ENCODE measurements around the gene TRIM41.
"Not testable (repeated sequence)": the region's sequence is repeated elsewhere in the genome, so short reads cannot be mapped to it uniquely, and the experiment has no call there.

Gene TRIM41

DNA sequence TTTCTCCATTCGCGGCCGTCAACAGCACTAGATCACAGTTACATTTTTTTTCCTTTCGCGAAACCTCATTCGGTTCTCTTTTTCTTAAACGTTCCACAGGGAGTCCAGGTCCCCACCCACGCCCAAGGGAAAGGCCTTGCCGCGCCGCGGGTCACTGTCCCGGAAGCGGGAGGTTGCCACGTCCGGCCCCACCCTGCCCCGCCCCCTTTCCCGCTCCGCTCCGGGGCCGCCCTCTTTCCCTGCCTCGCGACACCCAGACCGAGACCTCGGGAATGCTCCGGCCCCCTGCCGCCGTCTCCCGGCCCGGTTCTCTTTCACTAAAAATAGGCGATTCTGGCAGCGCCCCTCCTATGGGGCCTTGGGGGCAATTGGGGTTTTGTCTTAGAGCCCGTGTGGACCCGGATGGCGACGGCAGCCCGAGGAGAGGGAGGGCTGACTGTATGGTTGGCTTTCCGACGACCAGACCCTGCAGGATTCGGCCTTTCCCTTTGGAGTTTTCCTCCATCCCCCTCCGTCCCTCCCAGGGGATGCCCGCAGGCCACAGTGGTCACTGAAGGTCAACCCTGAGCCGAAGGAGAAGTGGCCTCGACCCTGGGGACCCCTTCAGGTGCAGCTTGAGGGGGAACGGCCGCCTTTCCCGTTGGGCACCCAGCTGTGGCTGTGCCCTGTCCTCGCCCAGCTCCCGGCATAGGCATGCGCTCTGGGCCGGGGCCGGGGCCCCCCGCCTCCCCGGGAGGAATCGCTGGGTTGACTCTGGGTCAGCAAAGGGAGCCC is 23.4 kb downstream of the TRIM41 start:
- DNase-seq (ENCODE audit: low read depth in 3 of 3, low spot score in 1 of 3), result peak in 2 of 3 donors; percentile 40 to 59

DNA sequence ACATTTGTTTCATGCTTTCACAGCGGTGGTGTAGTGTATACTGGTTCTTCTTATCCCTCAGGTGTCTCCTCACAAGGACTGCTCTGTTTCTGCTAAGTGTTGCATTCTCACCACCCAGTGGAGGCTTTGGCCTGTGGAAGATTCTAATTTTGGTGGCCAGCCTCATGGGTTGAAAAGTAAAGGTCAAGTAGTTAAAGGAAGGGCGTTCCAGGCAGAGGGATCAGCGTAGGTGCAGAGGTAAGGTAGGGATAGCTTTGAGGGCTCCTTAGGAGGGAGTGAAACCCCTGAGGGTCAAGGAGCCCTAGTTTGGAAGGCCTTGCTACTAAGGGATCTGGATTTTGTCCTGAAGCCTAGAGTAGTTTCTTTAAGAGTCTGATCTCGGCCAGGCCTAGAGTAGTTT is 25.2 kb downstream of the TRIM41 start:
- DNase-seq (ENCODE audit: low read depth in 3 of 3, low spot score in 1 of 3), result no peak

DNA sequence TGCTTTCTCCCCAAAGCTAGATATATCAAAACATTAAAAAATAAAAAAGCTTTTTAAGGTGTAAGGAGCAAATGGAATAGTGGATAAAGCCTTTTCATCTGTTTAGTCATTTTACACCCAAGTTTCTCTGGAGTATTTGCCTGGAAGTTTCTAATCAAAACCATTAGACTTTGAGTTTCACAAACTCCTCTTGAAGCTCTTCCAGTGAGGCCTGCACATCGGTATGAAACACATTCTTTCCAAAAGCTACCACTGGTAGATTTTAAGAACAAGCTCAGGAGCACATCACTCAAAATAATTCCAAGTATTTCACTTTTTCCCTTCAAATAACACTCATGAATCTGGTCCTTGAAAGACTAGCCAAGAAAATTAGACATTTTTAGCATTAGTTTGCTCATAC is 32.2 kb downstream of the TRIM41 start:
- no peak for DNase-seq (ENCODE audit: low read depth in 3 of 3, low spot score in 1 of 3)

DNA sequence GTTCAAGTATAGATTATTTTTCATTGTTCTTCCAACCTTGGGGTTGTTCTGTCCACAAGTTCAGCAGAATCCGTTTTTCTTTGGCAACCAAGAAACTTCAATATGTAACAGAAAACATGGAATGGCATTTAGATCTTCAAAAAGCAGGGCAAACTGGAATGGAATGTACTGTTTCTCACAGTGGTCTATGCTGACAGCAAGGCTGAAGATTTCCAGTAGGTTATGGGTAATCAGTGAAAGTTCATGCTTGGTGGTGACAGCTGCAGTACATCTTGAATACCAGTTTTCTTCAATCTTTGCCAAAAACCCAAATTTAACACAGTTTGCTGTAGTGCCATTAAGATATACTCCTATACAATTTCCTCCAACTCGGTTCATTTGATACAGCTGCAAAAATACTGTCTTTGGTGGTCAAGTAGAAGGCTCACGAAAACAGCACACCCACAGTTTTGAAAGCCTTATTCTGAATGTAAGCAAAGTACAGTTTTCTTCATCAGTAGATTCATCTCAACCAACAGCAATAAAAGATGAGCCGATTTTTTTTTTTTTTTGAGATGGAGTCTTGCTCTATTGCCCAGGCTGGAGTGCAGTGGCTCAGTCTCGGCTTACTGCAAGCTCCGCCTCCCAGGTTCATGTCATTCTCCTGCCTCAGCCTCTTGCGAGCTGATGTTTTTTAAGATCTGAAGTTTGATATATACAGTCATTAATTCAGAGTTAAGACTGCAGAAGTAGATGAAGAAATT is 32.9 kb downstream of the TRIM41 start:
- no peak for DNase-seq (ENCODE audit: low read depth in 3 of 3, low spot score in 1 of 3)

DNA sequence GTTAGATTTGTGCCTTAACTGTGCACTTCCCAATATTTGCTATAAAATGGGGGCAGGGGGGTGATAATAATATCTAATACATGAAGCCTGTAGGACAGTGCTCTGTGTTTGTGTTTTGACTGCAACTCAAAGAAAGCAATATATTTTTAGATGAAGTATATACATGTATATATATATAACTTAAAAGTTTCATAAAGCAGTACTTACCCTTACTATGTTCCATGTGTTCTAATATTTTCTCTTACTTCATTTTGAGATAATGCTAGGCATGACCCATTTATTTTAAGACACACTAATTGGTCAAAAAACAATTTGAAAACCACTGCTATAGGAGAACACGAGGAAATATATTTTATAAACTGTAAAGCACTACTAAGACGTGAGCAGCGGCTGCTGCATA is 35.5 kb downstream of the TRIM41 start:
- no peak for DNase-seq (ENCODE audit: low read depth in 3 of 3, low spot score in 1 of 3)

DNA sequence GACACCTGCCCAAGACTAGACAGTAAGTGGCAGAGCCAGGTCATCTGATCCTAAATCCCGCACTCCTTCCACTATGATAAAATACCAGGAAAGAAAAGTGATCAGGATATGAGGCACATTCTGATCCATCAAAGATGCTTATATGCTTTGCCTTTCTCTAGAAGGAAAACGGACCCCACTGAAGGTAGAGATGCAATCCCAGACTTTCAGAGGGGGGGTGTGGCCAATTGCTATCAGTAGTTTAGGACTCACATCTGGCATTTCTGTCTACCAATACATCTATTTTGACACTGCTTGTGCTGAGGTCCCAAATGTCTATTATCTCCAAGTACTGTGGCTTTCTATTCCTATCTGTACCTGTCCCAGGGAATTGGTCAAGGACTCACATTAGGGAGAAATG is 36.2 kb downstream of the TRIM41 start:
- no peak for DNase-seq (ENCODE audit: low read depth in 3 of 3, low spot score in 1 of 3)

DNA sequence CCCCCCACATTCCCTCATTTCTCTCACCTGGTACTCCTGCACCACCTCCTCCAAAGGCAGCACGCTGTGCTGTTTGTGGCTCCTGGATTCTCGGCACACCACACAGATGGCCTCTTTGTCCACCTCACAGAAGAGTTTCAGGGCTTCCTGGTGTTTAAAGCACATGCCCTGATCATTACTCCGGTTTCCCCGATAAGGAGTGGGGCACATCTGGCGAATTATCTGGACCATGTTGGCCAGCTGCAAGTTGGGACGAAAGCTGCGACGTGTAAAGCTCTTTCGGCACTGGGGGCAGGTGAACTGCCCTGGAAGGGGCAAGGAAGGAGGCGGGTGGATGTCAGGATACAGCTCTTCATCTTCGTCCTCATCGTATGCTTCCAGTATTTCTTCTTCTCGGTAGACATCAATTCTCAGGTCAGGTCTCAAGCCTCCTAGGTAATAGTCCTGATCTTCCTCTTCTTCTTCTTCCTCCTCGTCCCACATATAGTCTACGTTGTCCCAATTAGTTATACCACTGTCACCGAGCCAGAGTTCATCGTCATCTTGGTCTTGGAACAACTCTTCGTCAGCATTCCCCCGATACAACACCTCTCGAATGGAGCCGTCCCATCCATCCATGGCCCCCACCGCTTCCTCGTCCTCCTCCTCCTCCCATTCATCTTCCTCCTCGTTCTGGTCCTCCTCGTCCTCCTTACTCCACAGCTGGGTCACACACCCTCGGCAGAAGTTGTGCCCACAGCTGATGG is 37.1 kb downstream of the TRIM41 start:
- no peak for DNase-seq (ENCODE audit: low read depth in 3 of 3, low spot score in 1 of 3)

DNA sequence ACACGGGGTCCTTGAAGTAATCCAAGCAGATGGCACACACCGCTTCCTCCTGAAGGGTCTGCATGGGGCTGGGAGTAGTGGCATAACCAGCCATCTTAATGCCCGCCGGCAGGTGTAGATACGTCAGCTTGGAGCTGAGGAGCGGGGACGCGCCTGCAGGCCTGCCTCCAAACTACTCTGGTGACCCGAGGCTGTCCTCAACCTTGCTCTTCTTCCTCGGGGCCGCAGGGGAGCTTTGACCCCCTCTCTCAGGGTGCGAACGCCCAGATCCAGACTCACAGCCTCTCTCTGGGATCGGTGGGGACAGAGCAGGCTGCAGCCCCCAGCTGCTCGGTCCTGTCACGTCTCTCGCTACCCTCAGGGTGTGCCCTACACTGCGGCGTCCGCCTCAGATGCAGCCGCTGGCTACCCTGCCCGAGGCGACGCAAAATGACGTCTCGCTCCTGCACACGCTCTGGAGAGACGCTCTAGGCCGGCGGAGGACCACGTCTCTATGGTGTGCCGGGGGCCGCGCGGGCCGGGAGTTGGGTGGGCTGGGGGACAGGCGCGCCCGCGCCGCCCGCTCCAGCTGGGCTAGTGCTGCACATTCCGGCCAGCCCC is 37.7 kb downstream of the TRIM41 start, which contains the start of gene TRIM52:
Gene TRIM52, minus strand, starts transcription at position 424 of the 600 bp plus-strand sequence. Its CDS starts 330 bp downstream, at position 94.
- DNase-seq (ENCODE audit: low read depth in 3 of 3, low spot score in 1 of 3), result peak; percentile 78 to 85 (median 81)

DNA sequence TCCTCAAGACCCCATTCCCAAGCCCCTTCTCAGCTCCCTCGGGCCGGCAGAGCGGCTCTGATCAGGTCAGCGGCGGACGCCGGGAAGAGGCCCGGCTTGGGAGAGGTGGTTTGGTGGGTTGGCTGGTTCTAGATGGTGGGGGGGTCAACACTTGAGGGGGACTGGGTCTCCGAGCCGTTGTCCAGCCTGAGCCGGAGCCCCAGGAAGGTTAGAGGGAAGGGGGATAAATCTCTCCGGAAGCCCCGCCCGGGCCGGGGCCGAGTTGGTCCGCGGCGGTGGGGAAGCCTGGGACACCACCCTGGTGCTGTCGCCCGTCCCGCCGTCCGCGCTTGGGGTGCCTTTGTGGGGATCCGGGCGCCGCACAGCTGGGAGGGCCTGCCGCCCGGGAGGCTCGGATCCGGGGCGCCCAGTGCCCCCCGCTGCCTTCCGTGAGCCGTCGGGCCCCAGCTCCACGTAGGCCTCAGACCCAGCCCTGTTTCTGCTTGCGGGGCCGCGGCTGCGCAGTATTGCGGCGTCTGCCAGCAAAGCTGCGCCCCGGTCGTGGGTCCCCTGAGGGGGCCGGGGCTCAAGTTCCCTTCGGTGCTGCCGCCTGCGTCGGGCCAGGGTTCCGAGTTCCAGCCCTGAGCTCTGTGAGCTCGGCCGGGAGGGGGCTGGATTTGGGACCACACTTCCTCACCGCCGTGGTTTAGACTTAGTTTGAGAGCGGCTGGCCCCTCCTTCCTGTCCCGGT is 38.4 kb downstream of the TRIM41 start:
- DNase-seq (ENCODE audit: low read depth in 3 of 3, low spot score in 1 of 3), result peak in 2 of 3 donors; percentile 48 to 56

DNA sequence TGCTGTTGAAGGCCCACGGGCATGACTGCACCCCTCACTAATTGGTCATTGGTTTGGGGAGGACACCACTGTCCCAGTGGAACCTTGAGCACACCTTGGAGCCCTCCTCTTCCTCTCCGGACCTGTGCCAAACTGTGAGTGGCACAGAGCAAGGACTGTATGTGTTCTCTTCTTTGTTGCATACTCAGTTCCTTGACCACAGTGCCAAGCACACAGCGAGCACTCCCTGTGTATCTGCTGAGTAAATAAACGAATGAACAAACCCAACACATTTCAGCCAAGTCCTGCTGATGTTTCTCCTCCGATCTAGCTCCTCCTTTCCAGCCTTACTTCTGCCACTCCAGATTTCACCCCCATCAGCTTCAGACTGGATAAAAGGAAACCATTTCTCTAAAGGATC is 40.6 kb downstream of the TRIM41 start:
- DNase-seq (ENCODE audit: low read depth in 3 of 3, low spot score in 1 of 3), result no peak

DNA sequence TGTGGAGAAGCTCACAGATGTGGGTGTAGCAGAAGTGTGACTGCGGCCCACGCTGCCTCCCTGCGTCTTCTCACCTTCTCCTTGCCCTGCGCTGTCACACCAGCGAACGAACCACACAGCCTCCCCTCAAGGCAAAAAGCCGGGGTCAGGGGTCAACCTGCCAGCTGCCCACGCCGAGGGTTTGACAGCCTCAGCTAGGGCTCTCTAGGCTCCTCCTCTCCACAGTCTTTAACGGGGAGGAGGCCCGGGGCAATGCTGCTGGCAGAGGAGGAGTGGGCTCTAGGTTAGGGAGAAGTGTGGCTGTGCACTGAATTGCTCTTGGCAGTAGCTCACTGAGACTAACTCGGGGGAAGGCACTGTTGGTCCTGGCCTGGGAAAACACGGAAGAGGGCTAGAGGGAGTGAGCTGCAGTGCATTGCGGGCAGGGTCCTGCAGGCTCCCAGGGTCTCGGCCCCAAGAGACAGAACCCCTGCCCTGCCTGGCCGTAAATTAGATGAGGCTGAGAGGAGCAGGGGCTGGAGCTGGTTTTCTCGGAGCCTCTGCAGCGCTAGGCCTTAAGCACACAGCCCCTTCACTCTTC is 42.1 kb downstream of the TRIM41 start:
- no peak for DNase-seq (ENCODE audit: low read depth in 3 of 3, low spot score in 1 of 3)

DNA sequence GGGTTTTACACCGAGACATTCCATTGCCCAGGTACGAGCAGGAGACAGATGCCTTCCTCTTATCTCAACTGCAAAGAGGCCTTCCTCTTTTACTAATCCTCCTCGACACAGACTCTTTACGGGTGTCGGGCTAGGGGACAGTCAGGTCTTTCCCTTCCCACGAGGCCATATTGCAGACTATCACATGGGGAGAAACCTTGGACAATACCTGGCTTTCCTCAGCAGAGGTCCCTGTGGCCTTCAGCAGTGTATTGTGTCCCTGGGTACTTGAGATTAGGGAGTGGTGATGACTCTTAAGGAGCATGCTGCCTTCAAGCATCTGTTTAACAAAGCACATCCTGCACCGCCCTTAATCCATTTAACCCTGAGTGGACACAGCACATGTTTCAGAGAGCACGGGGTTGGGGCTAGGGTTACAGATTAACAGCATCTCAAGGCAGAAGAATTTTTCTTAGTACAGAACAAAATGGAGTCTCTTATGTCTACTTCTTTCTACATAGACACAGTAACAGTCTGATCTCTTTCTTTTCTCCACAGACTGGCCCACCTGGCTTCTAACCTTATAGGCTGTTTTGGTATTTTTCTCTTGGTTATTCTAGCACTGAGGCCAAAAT is 44.3 kb downstream of the TRIM41 start:
- DNase-seq (ENCODE audit: low read depth in 3 of 3, low spot score in 1 of 3), result not testable (repeated sequence)

DNA sequence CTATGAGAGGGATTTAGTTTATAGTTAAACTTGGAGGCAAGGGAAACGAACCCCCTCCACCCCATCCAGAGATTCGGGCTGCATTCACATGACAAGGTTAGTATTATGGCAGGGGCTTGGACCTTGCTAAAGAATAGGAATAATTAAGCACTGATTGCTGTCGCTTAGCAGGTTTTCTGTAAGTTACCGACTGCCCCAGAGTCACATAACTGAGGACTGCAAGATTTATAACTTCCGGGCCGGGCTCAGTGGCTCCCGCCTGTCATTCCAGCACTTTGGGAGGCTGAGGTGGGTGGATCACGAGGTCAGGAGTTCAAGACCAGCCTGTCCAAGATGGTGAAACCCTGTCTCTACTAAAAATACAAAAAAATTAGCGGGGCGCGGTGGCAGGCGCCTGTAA is 44.8 kb downstream of the TRIM41 start:
- not testable (repeated sequence) for DNase-seq (ENCODE audit: low read depth in 3 of 3, low spot score in 1 of 3)

DNA sequence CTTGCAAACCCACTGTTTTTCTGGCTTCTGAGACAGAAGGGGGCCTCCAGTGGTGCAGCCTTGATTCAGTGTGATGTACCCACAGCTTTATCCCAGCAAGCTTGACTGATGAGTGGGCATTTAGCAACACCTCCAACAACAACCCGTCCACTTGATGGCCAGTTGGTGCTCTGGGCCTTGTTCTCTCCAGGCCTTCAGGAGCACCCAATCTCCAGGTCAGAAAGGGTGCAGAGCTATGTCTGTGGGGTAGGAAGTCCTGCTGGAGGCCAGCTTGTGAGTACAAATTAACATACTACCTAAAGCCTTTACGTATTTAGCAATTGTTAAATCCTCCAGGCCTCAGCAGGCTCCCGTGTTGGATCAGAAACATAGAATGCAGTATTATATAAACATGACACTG is 48.0 kb downstream of the TRIM41 start:
- no peak for DNase-seq (ENCODE audit: low read depth in 3 of 3, low spot score in 1 of 3)

DNA sequence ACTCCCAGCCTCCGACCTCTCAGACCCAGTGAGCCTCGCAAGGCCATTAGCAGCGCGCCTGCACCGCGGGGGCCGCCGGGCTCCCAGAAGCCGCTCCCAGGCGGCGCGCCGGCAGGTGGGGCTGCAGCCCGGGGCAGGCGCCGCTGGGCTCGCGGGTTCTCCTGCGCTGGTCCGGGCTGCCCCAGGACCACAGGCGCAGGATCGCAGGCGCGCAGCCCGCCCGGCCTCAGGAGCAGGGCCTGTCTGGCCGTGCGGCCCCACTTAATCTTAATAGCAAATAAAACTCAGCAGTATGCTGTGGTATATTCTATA is 50.3 kb downstream of the TRIM41 start:
- not testable (repeated sequence) for DNase-seq (ENCODE audit: low read depth in 3 of 3, low spot score in 1 of 3)

DNA sequence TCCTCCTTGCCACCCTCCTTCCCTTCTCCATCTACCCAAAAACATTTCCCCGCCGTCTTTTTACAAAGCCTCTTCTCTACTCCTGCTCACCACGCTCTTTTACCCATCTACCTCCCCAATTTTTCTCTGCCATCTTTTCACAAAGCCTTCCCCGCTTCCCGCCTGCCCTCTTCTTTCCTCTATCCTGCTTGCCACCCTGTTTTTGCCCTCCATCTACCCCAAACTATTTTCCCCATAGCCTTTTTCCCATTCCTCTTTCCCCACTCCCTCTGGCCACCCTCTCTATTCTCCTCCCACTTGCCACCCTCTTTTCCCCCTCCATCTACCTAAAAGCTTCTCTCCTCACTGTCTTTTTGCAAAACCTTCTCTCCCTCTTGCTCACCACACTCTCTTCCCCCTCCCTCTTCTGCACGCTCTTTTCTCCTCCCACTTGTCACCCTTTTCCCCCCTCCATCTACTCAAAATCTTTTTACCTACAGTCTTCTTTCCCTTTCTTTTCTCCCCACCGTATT is 57.2 kb downstream of the TRIM41 start:
- no peak for DNase-seq (ENCODE audit: low read depth in 3 of 3, low spot score in 1 of 3)

DNA sequence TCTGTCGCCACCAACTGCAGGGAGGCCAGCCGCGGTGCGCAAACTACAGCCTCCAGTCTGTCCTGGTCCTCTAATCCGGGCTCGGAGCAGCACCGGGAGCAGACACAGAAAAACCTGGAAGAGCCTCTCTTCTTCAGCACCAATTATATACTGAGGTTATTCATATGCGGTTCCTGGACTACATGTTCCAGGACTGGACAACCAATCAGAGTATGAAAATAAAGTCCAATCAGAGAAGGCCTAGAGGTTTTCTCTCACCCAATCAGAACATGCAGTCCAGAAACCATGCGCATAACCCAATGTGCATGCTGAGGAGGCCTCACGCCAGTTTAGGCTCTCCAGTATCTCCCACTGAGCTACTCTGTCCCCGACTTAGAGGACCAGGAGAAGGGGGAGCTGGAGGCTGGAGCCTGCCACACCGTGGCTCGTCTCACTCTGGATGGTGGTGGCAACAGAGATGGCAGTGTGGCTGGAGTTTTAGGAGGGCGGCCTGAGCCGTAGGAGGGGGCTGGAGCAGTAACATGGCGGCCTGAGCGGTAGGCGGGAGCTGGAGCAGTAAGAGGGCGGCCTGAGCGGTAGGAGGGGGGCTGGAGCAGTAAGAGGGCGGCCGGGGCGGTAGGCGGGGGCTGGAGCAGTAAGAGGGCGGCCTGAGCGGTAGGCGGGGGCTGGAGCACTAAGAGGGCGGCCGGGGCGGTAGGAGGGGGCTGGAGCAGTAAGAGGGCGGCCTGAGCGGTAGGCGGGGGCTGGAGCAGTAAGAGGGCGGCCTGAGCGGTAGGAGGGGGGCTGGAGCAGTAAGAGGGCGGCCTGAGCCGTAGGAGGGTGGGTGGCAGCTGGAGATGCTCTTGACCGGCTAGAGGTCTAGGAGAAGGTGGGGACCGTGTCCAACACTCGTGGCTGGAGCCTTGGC is 58.2 kb downstream of the TRIM41 start:
- no peak for DNase-seq (ENCODE audit: low read depth in 3 of 3, low spot score in 1 of 3)

DNA sequence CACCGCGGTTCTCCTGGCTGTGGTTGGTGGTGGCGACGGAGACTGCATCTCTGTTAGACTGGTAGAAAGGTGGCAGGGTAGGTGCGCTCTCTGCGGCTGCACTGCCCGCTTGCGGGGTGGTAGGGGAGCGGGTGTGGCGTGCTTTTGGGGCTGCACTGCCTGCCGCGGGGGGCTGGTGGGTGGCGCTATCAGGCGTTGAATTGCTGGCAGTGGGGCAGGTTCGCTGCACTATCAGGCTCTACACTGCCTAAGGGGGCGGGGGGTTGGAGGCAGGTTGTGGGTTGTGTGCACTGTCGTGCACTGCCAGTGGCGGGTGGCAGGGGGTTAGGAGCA is 58.9 kb downstream of the TRIM41 start:
- no peak for DNase-seq (ENCODE audit: low read depth in 3 of 3, low spot score in 1 of 3)

DNA sequence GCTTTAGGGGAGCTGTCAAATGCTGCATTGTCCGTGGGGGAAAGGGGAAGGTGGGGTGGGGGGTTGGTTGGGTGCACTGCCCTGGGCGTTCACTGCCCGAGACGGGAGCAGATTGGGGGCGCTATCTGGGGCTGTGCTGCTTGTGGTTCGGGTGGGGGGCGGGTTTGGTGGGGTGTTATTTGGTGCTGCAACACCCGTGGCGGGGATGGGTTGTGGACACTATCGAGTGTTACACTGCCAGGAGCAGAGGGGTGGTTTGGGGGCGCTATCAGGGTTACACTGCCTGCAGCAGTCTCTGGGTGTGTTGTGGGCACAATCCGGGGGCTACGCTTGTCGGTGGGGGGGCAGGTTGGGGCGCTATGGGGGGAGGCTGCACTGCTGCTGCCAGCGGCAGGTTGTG is 59.3 kb downstream of the TRIM41 start:
- not testable (repeated sequence) for DNase-seq (ENCODE audit: low read depth in 3 of 3, low spot score in 1 of 3)
